AG04450 (cell line): ENCODE data around the gene HAUS3. TPM values are rescaled to one million over a fixed set of nuclear protein-coding genes. Genes with fewer than 3 reads are reported as not detected.

Experiments
- CTCF ChIA-PET: fragments of 300-600, 350-600 bp; formaldehyde crosslinking; extraction: SDS; loops from one replicate; lab custom pipeline; 2022; ENCODE audit warnings: antibody characterized with exemption, inconsistent platforms; lab: Charles Lee
- POLR2A ChIA-PET: fragments of 350-600 bp; formaldehyde crosslinking; extraction: SDS; loops from one replicate; lab custom pipeline; 2021; ENCODE audit warnings: antibody characterized with exemption, inconsistent platforms; lab: Yijun Ruan, JAX
- DNase-seq: peaks from one replicate; pipeline ENCODE4 v3.0.0-alpha.2; 2011; ENCODE audit warnings: low read depth, low spot score
- H3K27ac ChIP-seq: one replicate; pipeline ENCODE4 v1.5.1; 2012; ENCODE audit warnings: low read depth, low read length, control low read depth
- H3K27me3 ChIP-seq: one replicate; pipeline ENCODE4 v1.6.0; 2012; ENCODE audit warnings: low read length; ENCODE audit not compliant: control insufficient read depth, insufficient read depth
- H3K4me3 ChIP-seq: 2 replicates; pipeline ENCODE4 v1.5.1; 2011; ENCODE audit warnings: mild to moderate bottlenecking, low read depth, low read length, control low read depth
- H3K9me3 ChIP-seq: 2 replicates; pipeline ENCODE4 v1.5.1; 2012; ENCODE audit warnings: low read length; ENCODE audit not compliant: control insufficient read depth, insufficient read depth
- CTCF ChIP-seq: IDR thresholded peaks from 2 replicates; pipeline ENCODE4 v1.5.1; 2011; ENCODE audit warnings: low read depth, low read length, control low read depth, inconsistent platforms
- polyA plus RNA-seq: library from polyadenylated mRNA; depleted of rRNA; stranded (reverse); fragments of >200 nt; gene quantifications from 2 replicates; pipeline ENCODE4 v1.2.3, GENCODE V29; 2011

Gene HAUS3
- polyA plus RNA-seq, 1 experiment = 6.0 TPM

GRCh38 chr4:2260344-2261109, 18.6 kb upstream of the HAUS3 start:
- ChIA-PET CTCF (no interaction called here), POLR2A (interaction anchor here (1.2 kb wide), 1 partner anchor 19 kb away, joined by 5 read pairs; the partner anchor contains the start of genes HAUS3 and POLN)
- no peaks in the 10 kb centered on the region for H3K27me3 ChIP-seq
- no peak for TF ChIP-seq CTCF
- H3K27ac ChIP-seq = peak overlapping the region; percentile 52
- peak overlapping the region; percentile 83 for H3K4me3 ChIP-seq
- no peaks in the 10 kb centered on the region; the same call in 1 of the 2 replicates for H3K9me3 ChIP-seq
- DNase-seq = no peak

GRCh38 chr4:2259541-2260343, 17.8 kb upstream of the HAUS3 start:
- H3K27me3 ChIP-seq = no peaks in the 10 kb centered on the region

GRCh38 chr4:2259036-2259540, 17.2 kb upstream of the HAUS3 start:
- H3K4me3 ChIP-seq = no peak overlapping the region

More at GRCh38 chr4:2259541-2260343, 17.8 kb upstream of the HAUS3 start:
- H3K27ac ChIP-seq = no peak overlapping the region
- CTCF ChIA-PET = no interaction called here
- no peak for TF ChIP-seq CTCF
- POLR2A ChIA-PET = interaction anchor here (1.2 kb wide), 1 partner anchor 18 kb away, joined by 5 read pairs; the partner anchor contains the start of genes HAUS3 and POLN
- DNase-seq = no peak
- H3K4me3 ChIP-seq = peak overlapping the region; percentile 83
- H3K9me3 ChIP-seq = no peaks in the 10 kb centered on the region; the same call in 1 of the 2 replicates

GRCh38 chr4:2258091-2259035, 16.4 kb upstream of the HAUS3 start:
- ChIA-PET POLR2A (no interaction called here), CTCF (interaction anchor here (0.5 kb wide), 1 partner anchor 96 kb away, joined by 11 read pairs; no protein-coding TSS in a partner anchor)
- no peak for DNase-seq
- TF ChIP-seq CTCF = no peak
- Histone ChIP-seq H3K27ac (no peak overlapping the region), H3K27me3 (no peaks in the 10 kb centered on the region), H3K4me3 (no peak overlapping the region), H3K9me3 (no peaks in the 10 kb centered on the region; the same call in 1 of the 2 replicates)

More at GRCh38 chr4:2259036-2259540, 17.2 kb upstream of the HAUS3 start:
- POLR2A ChIA-PET = no interaction called here
- Histone ChIP-seq H3K27ac (no peak overlapping the region), H3K9me3 (no peaks in the 10 kb centered on the region; the same call in 1 of the 2 replicates), H3K27me3 (no peaks in the 10 kb centered on the region)
- DNase-seq = no peak
- no peak for TF ChIP-seq CTCF
- CTCF ChIA-PET = no interaction called here
